ENCODE results near the gene TNRC6B.

GRCh38 chr22:40202225-40202944, 24.7 kb downstream of the TNRC6B start:
- TF ChIP-seq POLR2A (IDR thresholded peaks at IDR 0.05) (no peak), CTCF (IDR thresholded peaks at IDR 0.05) (no peak), POLR2AphosphoS5 (IDR thresholded peaks at IDR 0.05) (no peak)

Measured in breast epithelium (tissue), 3 donors.